Keratinocyte (primary cell): ENCODE measurements around the gene SLC35D2. TPM values are rescaled to one million over a fixed set of nuclear protein-coding genes. Genes with fewer than 3 reads are reported as not detected.

Experiments
- DNase-seq: peaks from one replicate; pipeline ENCODE4 v3.0.0-alpha.2; 2011; ENCODE audit warnings: low read depth, missing footprints, low spot score
- FAIRE-seq: peaks from 2 replicates; lab custom pipeline; 2011; peaks lifted over from hg19 to GRCh38; lab: Jason Lieb, UNC
- H2AFZ ChIP-seq: 2 replicates; pipeline ENCODE4 v1.6.0; 2012; ENCODE audit warnings: low read length, control low read depth, inconsistent platforms; ENCODE audit not compliant: control insufficient read depth
- H3K27ac ChIP-seq: 2 replicates; pipeline ENCODE4 v1.5.1; 2011; ENCODE audit warnings: low read length; ENCODE audit not compliant: control insufficient read depth, insufficient read depth
- H3K27me3 ChIP-seq: 3 replicates; pipeline ENCODE4 v1.6.0; 2011; ENCODE audit warnings: low read length; ENCODE audit not compliant: control insufficient read depth, insufficient read depth; ENCODE audit errors: extremely low read depth
- H3K36me3 ChIP-seq, 2 experiments: 2 replicates in 1 of 2; 3 replicates in 1 of 2; pipeline ENCODE4 v1.5.1; 2011; ENCODE audit warnings: low read length in 2 of 2, mild to moderate bottlenecking in 1 of 2; ENCODE audit not compliant: control insufficient read depth in 2 of 2, insufficient read depth in 2 of 2; ENCODE audit errors: extremely low read depth in 1 of 2
- H3K4me1 ChIP-seq: 3 replicates; pipeline ENCODE4 v1.5.1; 2011; ENCODE audit warnings: low read length; ENCODE audit not compliant: control insufficient read depth, insufficient read depth; ENCODE audit errors: extremely low read depth
- H3K4me2 ChIP-seq: 3 replicates; pipeline ENCODE4 v1.6.0; 2011; ENCODE audit warnings: low read depth, low read length; ENCODE audit not compliant: control insufficient read depth, insufficient read depth; ENCODE audit errors: extremely low read depth
- H3K4me3 ChIP-seq, 3 experiments: fragments of 200-600 bp in 1 of 3; sonication (generic) in 1 of 3; 2 replicates in 2 of 3; 3 replicates in 1 of 3; pipeline ENCODE4 v1.5.1; 2011 to 2016; ENCODE audit warnings: low read length in 3 of 3, mild to moderate bottlenecking in 3 of 3, control low read depth in 2 of 3, inconsistent platforms in 1 of 3, low read depth in 1 of 3, mixed read lengths in 1 of 3, mixed run types in 1 of 3, moderate library complexity in 1 of 3; ENCODE audit not compliant: control insufficient read depth in 2 of 3, insufficient read depth in 2 of 3; ENCODE audit errors: extremely low read depth in 1 of 3
- H3K79me2 ChIP-seq: 2 replicates; pipeline ENCODE4 v1.6.0; 2012; ENCODE audit warnings: low read length; ENCODE audit not compliant: control insufficient read depth, insufficient read depth
- H3K9ac ChIP-seq: 3 replicates; pipeline ENCODE4 v1.6.0; 2011; ENCODE audit warnings: low read length; ENCODE audit not compliant: control insufficient read depth, insufficient read depth; ENCODE audit errors: extremely low read depth
- H3K9me1 ChIP-seq: 3 replicates; pipeline ENCODE4 v1.6.0; 2011; ENCODE audit warnings: low read length; ENCODE audit not compliant: control insufficient read depth, insufficient read depth; ENCODE audit errors: extremely low read depth
- H3K9me3 ChIP-seq: 2 replicates; pipeline ENCODE4 v1.5.1; 2012; ENCODE audit warnings: low read depth, low read length; ENCODE audit not compliant: control insufficient read depth
- H4K20me1 ChIP-seq: 3 replicates; pipeline ENCODE4 v1.6.0; 2011; ENCODE audit warnings: low read length; ENCODE audit not compliant: control insufficient read depth, insufficient read depth; ENCODE audit errors: extremely low read depth
- EZH2 ChIP-seq: IDR thresholded peaks from one replicate; pipeline ENCODE4 v1.6.1; 2012; ENCODE audit warnings: inconsistent platforms, mild to moderate bottlenecking, low read length, moderate library complexity
- dilution Hi-C: fragments of 300-500 bp; cut with MboI; formaldehyde crosslinking; loops from one replicate; pipeline ENCODE4 v1.7.0; 2020; ENCODE audit warnings: low sequenced_read_pairs; ENCODE audit not compliant: extremely low pct_ligation_motif_present
- polyA plus RNA-seq, 5 experiments: library from polyadenylated mRNA; depleted of rRNA in 3 of 5; stranded (reverse) in 3 of 5; stranded (forward) in 1 of 5; unstranded in 1 of 5; fragments of >200 nt; gene quantifications; 1 replicate in 1 of 5; 2 replicates in 3 of 5; 3 replicates in 1 of 5; pipeline versions ENCODE4 v1.2.1 to v1.2.3, GENCODE V29; 2011 to 2012; ENCODE audit warnings: missing spikeins in 2 of 5, low read depth in 1 of 5, low replicate concordance in 1 of 5
- TF ChIP-seq, protein P1 (sequence below), 3 experiments: IDR thresholded peaks in 1 of 3; conservative IDR thresholded peaks in 1 of 3; optimal IDR thresholded peaks in 1 of 3; 2 replicates in 2 of 3; 3 replicates in 1 of 3; pipeline versions ENCODE3 to v1.5.1; 2011; ENCODE audit warnings: low read length in 3 of 3, mild to moderate bottlenecking in 3 of 3, moderate library complexity in 2 of 3, control low read depth in 1 of 3, inconsistent platforms in 1 of 3; ENCODE audit not compliant: insufficient read depth in 2 of 3; ENCODE audit errors: extremely low read depth in 1 of 3

SLC35D2 gene
- polyA plus RNA-seq, 1 donor (not counting 4 experiments of a cell fraction or from before 2014, with no cell fraction given), result 20.4 TPM

- H3K9me1 ChIP-seq, result no peaks in the 10 kb centered on the region
- peaks cover 9% of the 10 kb centered on the region for H3K79me2 ChIP-seq
- H3K27ac ChIP-seq, result no peak overlapping the region
- no peak overlapping the region for H3K4me2 ChIP-seq
- no peaks in the 10 kb centered on the region for H3K27me3 ChIP-seq
- TF ChIP-seq, protein P1, sequence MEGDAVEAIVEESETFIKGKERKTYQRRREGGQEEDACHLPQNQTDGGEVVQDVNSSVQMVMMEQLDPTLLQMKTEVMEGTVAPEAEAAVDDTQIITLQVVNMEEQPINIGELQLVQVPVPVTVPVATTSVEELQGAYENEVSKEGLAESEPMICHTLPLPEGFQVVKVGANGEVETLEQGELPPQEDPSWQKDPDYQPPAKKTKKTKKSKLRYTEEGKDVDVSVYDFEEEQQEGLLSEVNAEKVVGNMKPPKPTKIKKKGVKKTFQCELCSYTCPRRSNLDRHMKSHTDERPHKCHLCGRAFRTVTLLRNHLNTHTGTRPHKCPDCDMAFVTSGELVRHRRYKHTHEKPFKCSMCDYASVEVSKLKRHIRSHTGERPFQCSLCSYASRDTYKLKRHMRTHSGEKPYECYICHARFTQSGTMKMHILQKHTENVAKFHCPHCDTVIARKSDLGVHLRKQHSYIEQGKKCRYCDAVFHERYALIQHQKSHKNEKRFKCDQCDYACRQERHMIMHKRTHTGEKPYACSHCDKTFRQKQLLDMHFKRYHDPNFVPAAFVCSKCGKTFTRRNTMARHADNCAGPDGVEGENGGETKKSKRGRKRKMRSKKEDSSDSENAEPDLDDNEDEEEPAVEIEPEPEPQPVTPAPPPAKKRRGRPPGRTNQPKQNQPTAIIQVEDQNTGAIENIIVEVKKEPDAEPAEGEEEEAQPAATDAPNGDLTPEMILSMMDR (optimal IDR thresholded peaks at IDR 0.05 in 1 of 3, IDR thresholded peaks at IDR 0.05 in 1 of 3, conservative IDR thresholded peaks at IDR 0.05 in 1 of 3; ENCODE audit: extremely low read depth in 1 of 3, insufficient read depth in 2 of 3, low read length in 3 of 3), result no peak
- TF ChIP-seq EZH2, result no peak
- no peak overlapping the region for H2AFZ ChIP-seq
- no peaks in the 10 kb centered on the region for H3K4me1 ChIP-seq
- H3K9me3 ChIP-seq, result peaks cover 1% of the 10 kb centered on the region
- no peaks in the 10 kb centered on the region for H3K36me3 ChIP-seq
- no peak overlapping the region for H3K4me3 ChIP-seq
- H3K9ac ChIP-seq, result no peak overlapping the region
- dilution Hi-C loops, result no loop called here
- FAIRE-seq, result no peak
- DNase-seq, result no peak
- no peaks in the 10 kb centered on the region for H4K20me1 ChIP-seq
Measured at GRCh38 chr9:96398582-96399324, 15.2 kb upstream of the SLC35D2 start.

GRCh38 chr9:96395964-96396363, 12.5 kb upstream of the SLC35D2 start:
- Histone ChIP-seq H3K9ac (no peak overlapping the region), H4K20me1 (no peaks in the 10 kb centered on the region), H3K9me1 (no peaks in the 10 kb centered on the region), H3K27ac (no peak overlapping the region), H3K4me2 (no peak overlapping the region), H3K4me1 (no peaks in the 10 kb centered on the region), H3K9me3 (peaks cover under 1% of the 10 kb centered on the region), H3K4me3 (no peak overlapping the region), H3K27me3 (no peaks in the 10 kb centered on the region), H2AFZ (no peak overlapping the region), H3K36me3 (peaks cover 0 to 6% of the 10 kb centered on the region in 2 experiments), H3K79me2 (peaks cover 6% of the 10 kb centered on the region)
- dilution Hi-C loops, result no loop called here
- FAIRE-seq, result no peak
- no peak for DNase-seq
- no peak for TF ChIP-seq EZH2
- TF ChIP-seq, protein P1 (optimal IDR thresholded peaks at IDR 0.05 in 1 of 3, IDR thresholded peaks at IDR 0.05 in 1 of 3, conservative IDR thresholded peaks at IDR 0.05 in 1 of 3; ENCODE audit: extremely low read depth in 1 of 3, insufficient read depth in 2 of 3, low read length in 3 of 3), result no peak
